HG03575 (cell line): ENCODE data around the gene RPS25.
"Not testable (repeated sequence)": the region's sequence is repeated elsewhere in the genome, so short reads cannot be mapped to it uniquely, and the experiment has no call there.

Experiments used
- ATAC-seq: cut with Tn5 transposase; IDR thresholded peaks from one replicate; pipeline ENCODE4 v1.9.1; 2021; ENCODE audit not compliant: unreplicated experiment, insufficient number of reproducible peaks, low FRiP score; ENCODE audit errors: extremely low read depth

Gene RPS25

DNA sequence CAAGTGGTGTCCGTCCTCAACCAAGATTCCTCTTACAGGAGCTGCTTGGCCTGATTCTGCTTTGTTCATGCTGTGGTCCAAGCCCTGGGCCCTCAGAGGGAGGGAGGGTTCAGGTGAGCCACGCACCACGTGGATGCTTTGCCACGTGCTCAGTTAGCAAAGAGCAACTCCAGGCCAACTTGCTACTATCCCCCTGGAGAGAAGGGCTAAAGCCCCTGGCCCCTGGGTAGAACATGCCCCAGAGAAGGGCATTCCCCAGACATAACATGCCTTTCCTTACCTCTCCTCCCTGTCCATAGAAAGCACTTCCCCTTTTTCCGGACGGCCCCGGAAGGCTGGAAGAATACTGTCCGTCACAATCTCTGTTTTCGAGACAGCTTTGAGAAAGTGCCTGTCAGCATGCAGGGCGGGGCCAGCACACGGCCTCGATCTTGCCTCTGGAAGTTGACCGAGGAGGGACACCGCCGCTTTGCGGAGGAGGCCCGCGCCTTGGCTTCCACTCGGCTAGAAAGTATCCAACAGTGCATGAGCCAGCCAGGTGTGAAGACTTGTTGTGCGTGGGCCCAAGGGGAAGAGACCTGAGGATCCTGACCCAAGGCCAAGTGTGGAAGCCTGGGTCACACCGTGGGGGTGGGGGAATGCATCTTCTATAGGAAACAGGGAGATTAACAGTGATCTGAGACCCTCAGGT is 37.8 kb downstream of the RPS25 start:
- ATAC-seq: no peak

DNA sequence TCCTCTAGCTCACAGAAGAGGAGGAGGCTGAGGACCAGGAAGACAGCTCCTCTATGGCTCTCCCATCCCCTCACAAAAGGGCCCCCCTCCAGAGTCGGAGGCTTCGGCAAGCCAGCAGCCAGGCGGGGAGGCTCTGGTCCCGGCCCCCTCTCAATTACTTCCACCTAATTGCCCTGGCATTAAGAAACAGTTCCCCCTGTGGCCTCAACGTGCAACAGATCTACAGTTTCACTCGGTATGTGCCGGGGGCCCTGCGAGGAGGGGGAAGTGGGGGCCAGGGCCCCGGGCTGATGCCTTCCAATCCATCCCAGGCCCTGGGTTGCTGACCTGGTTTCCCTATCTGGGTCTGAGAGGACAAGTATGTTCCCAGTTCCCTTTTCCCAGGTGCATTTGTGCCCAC is 38.7 kb downstream of the RPS25 start:
- no peak for ATAC-seq

DNA sequence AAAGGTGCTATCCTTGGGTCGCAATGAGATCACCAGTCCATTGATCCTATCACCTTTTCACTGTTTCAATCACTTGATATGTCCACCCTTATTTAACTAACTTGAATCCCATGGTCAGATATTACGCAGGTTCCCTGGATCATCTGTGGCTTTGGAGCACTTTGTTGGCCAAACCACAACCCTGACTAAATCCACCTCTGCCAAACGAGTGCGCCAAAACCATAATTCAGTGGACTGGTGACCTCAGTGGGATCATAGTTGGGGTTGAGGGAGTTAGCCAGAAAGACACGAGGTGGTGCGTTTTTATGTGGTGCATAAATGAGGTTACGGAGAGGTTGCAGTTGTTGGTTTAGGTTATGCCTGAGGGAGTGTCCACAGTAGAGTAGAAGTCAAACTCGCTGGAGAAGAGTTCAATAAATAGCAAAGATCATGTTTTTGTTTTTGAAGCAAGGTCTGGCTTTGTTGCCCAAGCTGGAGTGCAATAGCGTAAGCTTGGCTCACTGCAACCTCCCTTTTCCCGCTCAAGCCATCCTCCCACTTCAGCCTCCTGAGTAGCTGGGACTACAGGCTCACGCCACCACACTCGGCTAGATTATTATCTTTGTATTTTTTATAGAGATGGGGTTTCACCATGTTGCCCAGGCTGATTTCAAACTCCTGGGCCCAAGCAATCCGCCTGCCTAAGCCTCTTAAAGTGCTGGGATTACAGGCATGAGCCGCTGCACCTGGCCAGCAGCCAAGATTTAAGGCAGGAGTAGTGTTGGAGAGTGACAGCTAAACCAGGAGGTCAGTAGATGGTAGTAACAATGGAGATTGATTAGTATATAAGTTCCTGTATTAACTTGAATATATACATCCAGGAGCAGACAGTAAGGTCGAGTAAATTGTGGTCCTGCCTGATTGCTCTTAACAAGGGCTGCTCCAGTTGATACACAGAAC is 42.1 kb downstream of the RPS25 start:
- ATAC-seq: no peak

DNA sequence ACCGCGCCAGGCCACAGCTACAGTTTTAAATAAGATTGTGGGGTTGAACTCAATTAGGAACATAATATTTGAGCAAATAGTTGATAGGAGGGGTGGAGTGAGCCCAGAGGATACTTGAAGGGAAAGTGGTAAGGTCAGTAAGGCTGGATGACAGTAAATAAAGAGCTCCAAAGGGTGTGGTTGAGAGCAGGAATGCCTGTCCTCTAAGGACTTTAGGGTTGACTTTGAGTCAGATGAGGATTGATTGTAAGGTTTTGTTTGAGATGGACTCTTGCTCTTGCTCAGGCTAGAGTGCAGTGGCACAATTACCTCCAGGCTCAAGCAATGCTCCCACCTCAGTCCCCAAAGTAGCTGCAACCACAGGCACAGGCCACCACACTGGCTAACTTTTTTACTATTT is 44.2 kb downstream of the RPS25 start:
- no peak for ATAC-seq

DNA sequence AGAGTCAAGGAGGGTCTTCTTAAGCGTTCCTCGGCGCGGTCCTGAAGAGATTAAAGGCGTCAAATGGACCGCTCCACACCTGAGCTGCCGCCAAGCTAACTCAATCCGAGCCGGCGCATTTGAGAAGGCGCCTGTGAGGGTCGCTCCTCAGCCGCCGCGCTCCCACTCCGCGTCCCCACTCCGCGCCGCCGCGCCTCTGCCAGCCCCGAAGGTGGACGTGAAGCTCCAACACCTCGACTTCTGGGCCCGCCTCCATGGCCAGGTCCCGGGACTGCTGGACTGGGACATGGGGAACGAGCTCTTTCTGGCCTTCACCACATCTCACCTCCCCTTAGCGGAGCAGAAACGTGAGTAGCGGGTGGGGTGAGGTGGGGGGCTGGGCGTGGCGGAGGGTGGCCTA is 46.5 kb downstream of the RPS25 start, which contains the start of gene FOXR1:
Gene FOXR1 (plus strand): TSS at position 116 of the 400 bp plus-strand sequence. CDS start 171 bp downstream, at position 287.
- no peak for ATAC-seq

DNA sequence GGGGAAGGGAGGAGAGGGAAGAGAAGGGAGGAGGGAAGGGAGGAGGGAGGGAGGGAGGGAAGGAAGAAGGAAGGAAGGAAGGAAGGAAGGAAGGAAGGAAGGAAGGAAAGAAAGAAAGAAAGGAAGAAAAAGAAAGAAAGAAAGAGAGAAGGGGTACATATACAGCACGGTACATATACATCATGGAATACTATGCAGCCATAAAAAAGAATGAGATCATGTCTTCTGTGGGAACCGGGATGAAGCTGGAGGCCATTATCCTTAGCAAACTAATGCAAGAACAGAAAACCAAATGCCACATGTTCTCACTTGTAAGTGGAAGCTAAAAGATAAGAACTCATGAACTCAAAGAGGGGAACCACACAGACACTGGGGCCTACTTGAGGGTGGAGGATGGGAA is 48.6 kb downstream of the RPS25 start:
- ATAC-seq: not testable (repeated sequence)
